Measurements from ENCODE around the gene SAMD13.

- TF ChIP-seq POLR2A (IDR thresholded peaks at IDR 0.05) (no peak), CTCF (IDR thresholded peaks at IDR 0.05) (no peak), POLR2AphosphoS5 (IDR thresholded peaks at IDR 0.05) (no peak)
Observed at GRCh38 chr1:84363622-84364021, 62.1 kb downstream of the SAMD13 start.
